H1 (cell line): ENCODE data around the gene TMEM198.

Experiments used
- CEBPB ChIP-seq: IDR thresholded peaks from 2 replicates; pipeline ENCODE4 v1.6.1; 2012; ENCODE audit warnings: low read depth, low read length
- CHD2 ChIP-seq: IDR thresholded peaks from 2 replicates; pipeline ENCODE4 v1.6.1; 2012; ENCODE audit warnings: low read length, improper control_type of control experiment
- EZH2 ChIP-seq: fragments of 200-600 bp; sonication (generic); IDR thresholded peaks from 2 replicates; pipeline ENCODE4 v1.7.1; 2012; ENCODE audit warnings: low read depth, mild to moderate bottlenecking, moderate library complexity, low read length, inconsistent platforms; ENCODE audit not compliant: severe bottlenecking
- JUN ChIP-seq: IDR thresholded peaks from 2 replicates; pipeline ENCODE4 v1.6.1; 2011; ENCODE audit warnings: low read depth, mild to moderate bottlenecking, improper control_type of control experiment, low read length
- NRF1 ChIP-seq: IDR thresholded peaks from 2 replicates; pipeline ENCODE4 v1.6.1; 2011; ENCODE audit warnings: mild to moderate bottlenecking, low read depth, low read length, improper control_type of control experiment
- POLR2A ChIP-seq, 2 experiments: IDR thresholded peaks; 1 replicate in 1 of 2; 2 replicates in 1 of 2; pipeline ENCODE4 v1.6.1; 2011; ENCODE audit warnings: low read depth in 2 of 2, low read length in 2 of 2, mild to moderate bottlenecking in 2 of 2; ENCODE audit errors: control extremely low read depth in 1 of 2
- SUZ12 ChIP-seq: fragments of 200-600 bp; sonication (generic); IDR thresholded peaks from 2 replicates; pipeline ENCODE4 v1.6.1; 2012; ENCODE audit warnings: mild to moderate bottlenecking, inconsistent platforms, low read length, moderate library complexity, mixed read lengths
- YY1 ChIP-seq: IDR thresholded peaks from 2 replicates; pipeline ENCODE4 v1.6.1; 2011; ENCODE audit warnings: low read depth, mild to moderate bottlenecking, low read length
- ZNF274 ChIP-seq: IDR thresholded peaks from 2 replicates; pipeline ENCODE4 v1.7.0; 2012; ENCODE audit warnings: low read length, borderline replicate concordance; ENCODE audit errors: extremely low read depth
- TF ChIP-seq, protein P1 (sequence below), 3 experiments: IDR thresholded peaks; 1 replicate in 2 of 3; 2 replicates in 1 of 3; pipeline versions ENCODE4 v1.5.1 to v1.6.1; 2011; ENCODE audit warnings: low read length in 3 of 3, mild to moderate bottlenecking in 3 of 3, inconsistent platforms in 2 of 3, low read depth in 1 of 3, moderate library complexity in 1 of 3; ENCODE audit not compliant: insufficient read depth in 1 of 3; ENCODE audit errors: control extremely low read depth in 1 of 3

DNA sequence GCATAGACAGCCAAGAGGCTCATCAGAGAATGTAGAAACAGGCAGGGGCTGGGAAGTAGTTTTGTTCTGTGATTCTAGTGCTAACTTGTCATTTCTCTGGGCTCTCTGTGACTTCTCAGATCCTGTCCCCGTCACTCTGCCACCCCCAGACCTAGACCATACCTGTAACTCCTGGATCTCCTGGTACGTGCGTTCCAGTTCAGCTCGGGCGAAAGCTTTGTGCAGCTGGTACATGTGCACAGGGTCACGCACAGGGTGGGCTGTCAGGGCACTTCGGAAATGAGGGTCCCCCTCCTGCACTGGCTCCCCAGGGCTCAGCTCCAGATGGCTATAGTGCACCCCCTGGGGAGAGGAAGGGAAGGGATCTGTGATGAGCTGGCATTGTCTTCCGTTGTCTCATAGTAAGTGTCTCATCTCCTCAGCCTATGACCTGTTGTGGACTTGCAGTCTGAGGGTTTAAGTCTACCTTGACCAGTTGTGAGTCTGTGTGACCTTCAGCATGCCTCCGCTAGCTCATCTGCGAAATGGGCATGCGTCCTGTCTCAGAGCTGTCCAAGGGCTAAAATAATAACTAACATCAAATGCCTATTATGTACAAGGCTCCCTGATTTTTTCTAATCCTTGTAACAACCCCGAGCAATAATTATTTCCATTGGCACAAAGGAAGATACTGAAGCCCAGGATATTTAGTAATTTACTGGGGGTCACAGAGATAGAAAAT, 2.9 kb upstream of the TMEM198 start:
- TF ChIP-seq NRF1, result no peak
- TF ChIP-seq CEBPB, result no peak
- no peak for TF ChIP-seq EZH2
- no peak for TF ChIP-seq YY1
- no peak for TF ChIP-seq JUN
- TF ChIP-seq, protein P1, sequence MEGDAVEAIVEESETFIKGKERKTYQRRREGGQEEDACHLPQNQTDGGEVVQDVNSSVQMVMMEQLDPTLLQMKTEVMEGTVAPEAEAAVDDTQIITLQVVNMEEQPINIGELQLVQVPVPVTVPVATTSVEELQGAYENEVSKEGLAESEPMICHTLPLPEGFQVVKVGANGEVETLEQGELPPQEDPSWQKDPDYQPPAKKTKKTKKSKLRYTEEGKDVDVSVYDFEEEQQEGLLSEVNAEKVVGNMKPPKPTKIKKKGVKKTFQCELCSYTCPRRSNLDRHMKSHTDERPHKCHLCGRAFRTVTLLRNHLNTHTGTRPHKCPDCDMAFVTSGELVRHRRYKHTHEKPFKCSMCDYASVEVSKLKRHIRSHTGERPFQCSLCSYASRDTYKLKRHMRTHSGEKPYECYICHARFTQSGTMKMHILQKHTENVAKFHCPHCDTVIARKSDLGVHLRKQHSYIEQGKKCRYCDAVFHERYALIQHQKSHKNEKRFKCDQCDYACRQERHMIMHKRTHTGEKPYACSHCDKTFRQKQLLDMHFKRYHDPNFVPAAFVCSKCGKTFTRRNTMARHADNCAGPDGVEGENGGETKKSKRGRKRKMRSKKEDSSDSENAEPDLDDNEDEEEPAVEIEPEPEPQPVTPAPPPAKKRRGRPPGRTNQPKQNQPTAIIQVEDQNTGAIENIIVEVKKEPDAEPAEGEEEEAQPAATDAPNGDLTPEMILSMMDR (IDR thresholded peaks at IDR 0.05; ENCODE audit: control extremely low read depth in 1 of 3, insufficient read depth in 1 of 3, low read depth in 1 of 3, low read length in 3 of 3), result no peak
- TF ChIP-seq POLR2A (IDR thresholded peaks at IDR 0.05; ENCODE audit: control extremely low read depth in 1 of 2, low read depth in 2 of 2, low read length in 2 of 2), result no peak
- TF ChIP-seq SUZ12, result no peak
- no peak for TF ChIP-seq ZNF274
- TF ChIP-seq CHD2, result no peak
